Left colon (tissue), 2 donors: ENCODE results near the gene TSPAN9. TPM values are rescaled to one million over a fixed set of nuclear protein-coding genes. Genes with fewer than 3 reads are reported as not detected.

ENCODE experiments used
- ATAC-seq: fragments of 200-7000 bp; cut with Tn5 transposase; one replicate; pipeline ENCODE4 v1.9.1; 2020; ENCODE audit warnings: mild to moderate bottlenecking, moderate library complexity
- DNase-seq, 2 donors: peaks; one replicate each; pipeline ENCODE4 v3.0.0-alpha.2; 2020
- intact Hi-C, 2 donors: fragments of 100-400 bp; cut with DNase I in 1 of 2; cut with micrococcal nuclease in 1 of 2; formaldehyde crosslinking; loops; one replicate each; pipeline versions ENCODE4 v1.11.2 to v1.14.0; 2022; cut with DNase I, micrococcal nuclease
- long read RNA-seq: library from polyadenylated mRNA; unstranded; transcript quantifications from one replicate; pipeline ENCODE4 v2.0.0, GENCODE V29; 2021
- total RNA-seq, 2 donors: library from RNA; stranded (reverse); fragmentation: NEBNext Ultra II Directional; extraction: Animal tissue kit (Norgen Biotek cat#: 25700); gene quantifications; one replicate each; pipeline ENCODE4 v1.2.1, GENCODE V29; 2021
- donor health status: DM: no; HTN: no; CAD: no.
- donor health status: DM: yes; HTN: yes; CAD: no.

Gene TSPAN9, protein sequence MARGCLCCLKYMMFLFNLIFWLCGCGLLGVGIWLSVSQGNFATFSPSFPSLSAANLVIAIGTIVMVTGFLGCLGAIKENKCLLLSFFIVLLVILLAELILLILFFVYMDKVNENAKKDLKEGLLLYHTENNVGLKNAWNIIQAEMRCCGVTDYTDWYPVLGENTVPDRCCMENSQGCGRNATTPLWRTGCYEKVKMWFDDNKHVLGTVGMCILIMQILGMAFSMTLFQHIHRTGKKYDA
- 1 to 10 TPM; 7.1 to 9.6 TPM for total RNA-seq
- long read RNA-seq, partial matches to known transcripts = 0 of 3 reads
- long read RNA-seq, other reads (novel, unspliced or antisense) = 2 of 3 reads

DNA sequence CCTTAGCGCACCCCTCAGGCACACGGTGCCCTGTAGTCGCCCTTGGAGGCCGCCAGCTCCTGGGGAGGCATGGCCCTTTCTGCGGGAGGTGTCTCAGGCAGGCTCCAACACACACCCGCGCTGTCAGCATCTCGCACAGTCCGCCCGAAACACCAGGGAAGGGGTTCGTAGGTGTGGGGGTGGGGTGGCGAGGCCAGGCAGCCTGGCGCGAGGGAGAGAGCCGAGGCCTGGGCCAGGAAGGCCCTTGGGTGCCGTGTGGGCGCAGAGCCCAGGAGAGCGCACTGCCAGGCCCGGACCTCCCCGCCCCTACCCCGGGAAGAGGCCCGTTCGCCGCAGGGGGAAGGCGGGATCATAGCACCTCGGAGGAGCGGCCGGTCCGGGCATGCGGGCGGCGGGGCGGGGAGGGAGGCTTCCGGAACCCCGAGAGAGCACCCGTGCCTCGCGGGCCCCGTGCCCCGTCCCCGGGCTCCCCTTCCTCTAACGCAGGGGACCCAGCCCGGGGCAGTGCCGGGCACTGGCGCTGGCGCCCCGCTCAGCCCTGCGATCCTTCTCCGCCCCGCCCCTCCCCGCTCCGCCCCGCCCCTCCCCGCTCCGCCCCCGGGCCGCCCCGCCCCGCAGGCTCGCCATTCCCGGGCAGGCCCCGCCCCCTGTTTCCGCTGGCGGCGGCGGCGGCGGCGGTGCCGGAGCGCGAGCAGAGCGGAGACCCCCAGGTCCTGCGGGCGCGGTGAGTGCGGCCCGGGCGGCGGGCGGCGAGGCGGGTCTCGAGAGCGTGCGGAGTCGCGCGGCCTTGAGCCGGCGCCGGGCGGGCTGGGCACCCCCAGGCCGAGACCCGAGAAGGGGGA, at the start of gene TSPAN9:
Gene TSPAN9, plus strand, starts transcription at position 650 of the 842 bp plus-strand sequence. CDS start 123,815 bp downstream, outside the sequence.
- DNase-seq (peak; percentile 65 to 72), ATAC-seq (peak; percentile 90)
- intact Hi-C loops = loop anchor here (10.0 kb wide), 1 partner anchor 198 kb away; no protein-coding TSS in a partner anchor

DNA sequence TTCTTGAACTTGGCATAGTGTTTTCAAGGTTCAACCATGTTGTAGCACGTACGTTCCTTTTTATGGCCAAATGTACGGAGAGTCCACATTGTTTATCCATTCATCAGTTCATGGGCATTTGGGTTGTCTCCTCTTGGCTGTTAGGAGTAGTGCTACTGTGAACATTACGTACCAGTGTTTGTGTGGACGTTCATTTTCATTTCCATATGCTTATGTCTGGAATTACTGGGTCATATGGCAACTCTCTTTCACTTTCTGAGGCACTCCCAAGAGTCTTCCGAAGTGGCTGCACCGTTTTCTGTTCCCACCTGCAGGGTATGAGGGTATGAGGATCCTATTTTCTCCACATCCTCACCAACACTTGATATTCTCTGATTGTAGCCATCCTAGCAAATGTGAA, 49.1 kb upstream of the TSPAN9 start:
- intact Hi-C loops = no loop called here
- ATAC-seq = no peak
- no peak for DNase-seq

DNA sequence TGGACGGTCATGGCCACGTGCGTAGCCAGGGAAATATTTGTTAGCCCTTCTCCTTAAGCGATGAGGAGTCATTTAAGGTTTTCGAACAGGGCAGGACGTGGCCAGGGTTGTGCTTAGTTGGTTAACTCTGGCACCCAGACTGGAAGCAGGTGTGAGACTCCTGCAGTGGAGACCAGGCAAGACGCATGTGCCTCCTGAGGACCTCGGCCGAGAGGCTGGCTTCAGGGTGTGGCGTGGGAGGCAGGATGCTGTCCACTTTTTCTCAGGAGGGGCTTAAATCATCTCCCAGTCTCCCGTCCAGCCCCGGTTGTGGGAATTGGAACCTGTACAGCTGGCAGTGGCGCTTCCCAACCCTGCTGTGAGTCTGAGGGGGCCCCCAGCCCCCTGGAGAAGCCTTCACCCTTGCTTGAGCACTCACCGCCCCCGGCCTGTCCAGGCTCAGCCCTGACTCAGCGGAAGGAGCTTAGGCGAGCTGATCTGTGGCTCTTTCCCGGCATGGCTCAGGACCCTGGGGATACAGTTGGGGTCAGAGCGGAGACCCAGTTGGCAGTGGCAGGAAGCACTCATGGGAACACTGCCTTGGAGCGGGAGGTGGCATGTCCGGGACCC, 46.3 kb upstream of the TSPAN9 start:
- intact Hi-C loops = loop anchor here in 1 of 2 donors (10.0 kb wide), 1 partner anchor 166 kb away; no protein-coding TSS in a partner anchor
- DNase-seq = no peak
- no peak for ATAC-seq

DNA sequence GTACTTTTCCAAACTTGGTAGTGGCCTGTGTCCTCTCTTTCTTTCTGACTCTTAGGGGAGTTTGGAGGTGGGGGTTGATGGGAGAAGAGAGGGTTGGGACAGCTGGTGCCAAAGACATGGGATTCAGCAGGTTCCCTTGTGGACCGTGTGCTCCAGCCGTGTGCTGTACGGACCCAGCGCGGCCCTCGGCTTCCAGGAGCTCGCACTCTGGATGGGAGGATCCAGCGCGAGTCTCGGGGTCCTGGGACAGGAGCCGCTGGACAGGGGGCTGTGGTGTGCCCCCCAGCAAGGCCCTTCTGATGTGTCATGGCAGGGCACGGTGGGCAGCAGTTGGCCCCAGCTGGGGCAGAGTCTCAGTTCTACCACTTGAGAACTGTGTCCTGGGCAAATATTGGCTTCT, 45.0 kb upstream of the TSPAN9 start:
- DNase-seq = no peak
- intact Hi-C loops = loop anchor here in 1 of 2 donors (10.0 kb wide), 1 partner anchor 167 kb away; no protein-coding TSS in a partner anchor
- no peak for ATAC-seq

DNA sequence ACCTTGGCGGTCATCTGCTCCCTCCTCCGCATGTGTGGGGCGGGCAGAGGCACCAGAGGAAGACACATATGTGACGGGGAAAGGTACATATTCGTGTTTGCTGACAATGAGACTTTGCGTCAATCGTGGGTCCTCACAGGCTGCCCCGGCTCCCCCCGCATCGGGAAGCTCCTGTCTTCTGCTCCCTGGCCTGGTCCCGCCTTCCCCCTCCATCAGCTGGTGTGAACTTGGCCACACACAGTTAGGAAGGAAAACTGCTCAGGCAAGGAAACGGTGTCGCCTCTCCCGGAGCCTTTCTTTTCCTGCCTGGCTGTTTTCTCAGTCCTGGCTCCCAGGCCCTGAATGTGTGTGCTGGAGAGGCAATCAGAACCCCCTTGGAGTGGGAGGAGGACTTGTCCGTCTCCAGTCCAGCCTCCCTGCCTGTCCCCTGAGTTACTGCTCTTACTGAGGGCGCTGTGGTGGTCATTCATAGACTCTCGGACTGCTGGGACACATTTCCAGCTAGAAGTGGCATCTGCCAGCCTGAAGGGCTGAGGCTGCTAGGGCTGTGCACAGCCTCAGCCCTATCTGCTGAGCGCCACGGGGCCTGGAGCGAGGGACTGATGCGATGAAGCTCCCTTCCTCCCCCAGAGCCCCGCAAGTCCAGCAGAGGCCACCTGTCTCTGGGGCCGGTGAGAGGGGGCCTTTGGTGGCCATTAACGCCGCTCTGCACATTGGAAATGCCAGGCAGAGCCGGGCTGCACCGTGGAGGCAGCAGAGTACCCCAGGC, 44.2 kb upstream of the TSPAN9 start:
- intact Hi-C loops = loop anchor here in 1 of 2 donors (10.0 kb wide), 1 partner anchor 168 kb away; no protein-coding TSS in a partner anchor
- no peak for ATAC-seq
- no peak for DNase-seq

DNA sequence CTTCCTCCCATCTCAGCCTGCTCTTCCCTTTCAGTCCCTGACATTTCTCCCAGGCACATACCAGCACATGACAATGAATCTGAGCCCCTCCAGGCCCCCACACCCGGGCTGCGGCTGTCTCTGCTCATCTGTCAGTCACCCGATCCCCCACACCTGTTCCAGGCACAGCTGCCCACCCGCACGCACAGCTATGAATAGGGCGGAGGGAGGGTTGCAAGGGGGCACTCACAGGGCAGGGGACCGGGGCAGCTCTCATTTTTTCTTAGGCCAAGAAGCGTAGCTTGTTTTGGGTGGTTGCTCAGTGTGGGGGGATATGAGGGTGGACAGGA, 43.7 kb upstream of the TSPAN9 start:
- ATAC-seq (no peak), DNase-seq (no peak)
- intact Hi-C loops = loop anchor here in 1 of 2 donors (10.0 kb wide), 1 partner anchor 169 kb away; no protein-coding TSS in a partner anchor

DNA sequence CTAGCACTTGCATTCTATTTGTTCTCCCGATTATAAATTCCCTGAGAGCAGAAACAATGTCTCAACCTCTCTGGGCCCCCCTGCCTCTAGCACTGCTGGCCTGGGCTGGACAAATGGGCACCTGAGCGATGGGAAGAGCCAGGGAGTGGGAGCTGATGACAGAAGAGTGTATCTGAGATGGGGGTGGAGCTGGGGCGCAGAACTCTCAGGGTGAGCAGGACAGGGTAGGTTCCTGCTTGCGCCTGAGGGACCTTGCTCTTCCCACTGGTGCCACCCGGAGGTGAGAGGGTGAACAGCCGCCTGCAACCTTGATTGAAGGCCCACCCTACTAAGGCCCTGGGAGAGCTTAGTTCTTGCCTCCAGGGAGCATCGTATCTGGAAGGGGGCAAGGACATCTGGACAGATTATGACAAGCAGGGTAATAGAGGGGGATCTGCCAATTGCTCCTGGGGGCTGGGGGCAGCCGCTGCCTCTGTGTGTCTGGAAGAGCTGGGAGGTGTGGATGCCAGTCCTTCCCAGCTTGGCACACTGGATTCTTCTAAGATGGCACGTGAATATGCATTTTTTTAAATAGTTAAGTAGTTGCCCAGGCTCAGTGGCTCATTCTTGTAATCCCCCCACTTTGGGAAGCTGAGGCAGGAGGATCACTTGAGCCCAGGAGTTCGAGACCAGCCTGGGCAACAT, 43.0 kb upstream of the TSPAN9 start:
- intact Hi-C loops = loop anchor here in 1 of 2 donors (10.0 kb wide), 1 partner anchor 169 kb away; no protein-coding TSS in a partner anchor
- peak; percentile 46 to 64 for DNase-seq
- peak; percentile 92 for ATAC-seq

DNA sequence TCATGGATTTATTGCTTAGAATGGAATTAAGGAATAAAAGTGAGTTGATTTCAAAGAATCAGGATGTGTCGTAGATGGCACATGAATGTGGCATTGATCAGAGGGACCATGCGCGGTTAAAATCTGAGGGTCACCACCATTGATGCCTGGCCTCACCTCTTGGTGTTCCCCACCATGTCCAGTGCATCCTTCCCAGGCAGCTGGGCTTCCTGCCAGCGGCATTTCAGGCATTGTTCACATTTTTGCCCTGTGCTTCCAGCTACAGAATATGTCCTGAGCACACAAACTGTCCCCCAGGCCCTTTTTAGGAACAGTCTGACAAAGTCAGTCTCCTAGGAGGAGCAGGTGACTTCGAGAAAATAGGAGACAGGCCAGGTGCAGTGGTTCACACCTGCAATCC, 42.0 kb upstream of the TSPAN9 start:
- ATAC-seq (no peak), DNase-seq (no peak)
- intact Hi-C loops = loop anchor here in 1 of 2 donors (10.0 kb wide), 1 partner anchor 170 kb away; no protein-coding TSS in a partner anchor

DNA sequence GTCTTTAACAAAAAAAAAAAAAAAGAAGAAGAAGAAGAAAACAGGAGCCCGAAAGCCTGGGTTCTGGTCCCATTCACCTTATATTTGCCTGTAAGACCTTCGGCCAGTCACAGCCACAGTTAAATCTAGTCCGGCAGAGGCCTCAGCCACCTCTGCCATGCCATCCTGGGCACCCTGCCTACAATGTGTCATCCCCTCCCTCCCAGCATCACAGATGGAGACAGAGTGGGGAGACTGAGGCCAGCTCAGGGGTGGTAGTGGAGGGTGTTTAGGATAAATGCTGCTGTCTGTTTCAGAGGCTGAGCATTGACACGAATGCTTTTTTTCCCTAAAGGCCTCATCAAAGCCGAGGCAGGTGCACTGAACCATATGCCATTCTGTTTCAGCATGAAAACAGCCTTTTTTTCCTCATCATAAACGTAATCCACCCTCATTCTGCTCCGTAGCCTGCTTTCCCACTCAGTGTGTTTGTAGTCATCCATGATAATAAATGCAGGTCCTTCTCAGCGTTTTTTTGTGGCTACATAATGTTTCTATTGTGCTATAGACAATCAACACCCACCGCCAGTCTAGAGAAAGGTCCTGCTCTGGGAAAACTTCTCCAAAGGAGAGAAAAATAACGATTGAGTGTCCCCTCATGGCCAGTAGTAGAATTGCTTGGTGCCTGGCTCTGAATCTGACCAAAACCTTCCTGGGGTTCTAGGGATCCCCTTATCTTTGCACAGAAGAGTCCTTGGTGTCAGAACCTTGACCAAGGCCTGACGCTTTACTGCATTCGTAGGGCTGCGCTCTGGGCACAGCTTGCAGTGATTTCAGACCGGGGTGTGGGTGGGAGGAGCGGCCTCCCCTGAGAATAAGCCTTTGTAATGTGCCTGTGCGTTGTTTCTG, 41.1 kb upstream of the TSPAN9 start:
- DNase-seq = no peak
- intact Hi-C loops = loop anchor here in 1 of 2 donors (10.0 kb wide), 1 partner anchor 171 kb away; no protein-coding TSS in a partner anchor
- ATAC-seq = no peak

DNA sequence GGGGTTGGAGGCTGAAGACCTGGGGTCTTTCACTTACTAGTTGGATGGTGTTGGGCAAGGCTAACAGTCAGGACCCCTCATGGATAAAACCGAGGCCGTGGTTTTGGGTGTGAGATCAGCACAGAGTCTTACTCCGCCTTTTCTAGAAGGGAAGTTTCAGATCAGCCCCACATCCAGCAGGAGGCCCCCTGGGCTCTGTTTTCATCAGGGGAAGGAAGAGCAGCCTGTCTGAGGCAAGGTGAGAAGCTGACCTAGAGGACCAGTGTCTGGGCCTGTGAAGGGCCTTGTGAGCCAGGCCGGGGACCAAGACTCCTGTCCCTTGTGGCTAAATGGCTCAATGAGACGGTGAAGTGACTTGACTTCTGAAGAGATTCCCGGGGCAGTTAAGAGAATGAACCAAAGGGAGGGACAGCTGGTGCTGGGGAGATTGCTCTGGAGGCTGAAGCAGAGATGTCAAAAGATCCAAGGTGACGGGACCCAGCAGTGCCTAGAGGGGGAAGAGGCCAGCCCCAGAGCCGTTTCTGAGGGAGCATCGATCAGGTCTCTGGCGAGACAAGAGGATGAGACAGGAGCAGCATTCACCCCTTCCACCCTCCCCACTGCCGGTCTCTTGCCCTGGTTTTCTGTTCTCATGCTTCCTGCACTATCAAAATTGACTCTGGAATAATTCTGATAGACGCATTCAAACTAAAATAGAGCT, 40.1 kb upstream of the TSPAN9 start:
- intact Hi-C loops = loop anchor here in 1 of 2 donors (10.0 kb wide), 1 partner anchor 172 kb away; no protein-coding TSS in a partner anchor
- ATAC-seq = no peak
- no peak for DNase-seq

DNA sequence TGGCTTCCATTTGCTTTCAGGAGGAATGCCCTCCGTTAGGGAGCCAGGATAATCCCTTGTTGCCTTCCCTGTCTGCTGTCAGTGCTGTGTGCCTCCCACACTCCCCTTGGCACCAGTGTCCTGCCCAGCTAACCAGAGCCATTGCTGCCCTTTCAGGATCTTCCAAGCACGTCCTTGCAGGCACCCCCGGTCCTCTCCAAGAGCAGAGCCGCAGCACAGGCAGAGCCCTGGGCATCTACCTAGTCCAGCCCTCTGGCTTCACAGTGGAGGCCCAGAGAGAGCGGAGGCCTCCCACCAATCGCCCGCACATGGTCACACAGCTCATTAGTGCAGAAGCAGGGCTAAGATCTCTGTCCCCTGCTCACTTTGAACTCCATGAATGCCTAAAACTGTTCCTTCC, 39.0 kb upstream of the TSPAN9 start:
- DNase-seq (no peak), ATAC-seq (no peak)
- intact Hi-C loops = loop anchor here in 1 of 2 donors (10.0 kb wide), 1 partner anchor 173 kb away; no protein-coding TSS in a partner anchor

DNA sequence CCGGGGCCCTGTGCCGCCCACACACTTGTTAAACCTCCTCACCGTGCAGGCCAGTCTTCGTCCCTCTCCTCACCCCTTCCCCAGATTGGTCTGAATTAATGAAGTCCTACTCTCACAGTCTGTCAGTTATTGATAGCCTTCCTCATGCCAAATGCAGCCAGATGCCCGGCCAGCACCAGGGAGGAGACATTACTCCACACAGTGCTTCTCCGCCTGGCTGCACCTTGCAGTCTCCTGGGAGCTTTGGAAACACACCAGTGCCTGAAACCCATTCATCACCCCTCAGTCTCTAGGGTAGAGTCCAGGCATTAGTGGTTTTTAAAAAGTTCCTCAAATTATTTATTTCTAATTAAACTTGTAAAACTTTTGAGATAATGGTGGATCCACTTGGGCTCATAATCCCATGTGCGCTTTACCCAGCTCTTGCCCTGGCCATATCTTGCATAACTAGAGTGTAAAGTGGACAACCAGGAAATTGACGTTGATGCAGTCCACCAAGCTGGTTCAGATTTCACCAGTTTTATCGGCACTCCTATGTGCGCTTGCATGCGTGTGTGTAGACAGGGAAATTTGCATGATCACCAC, 38.2 kb upstream of the TSPAN9 start:
- ATAC-seq = no peak
- no peak for DNase-seq
- intact Hi-C loops = loop anchor here in 1 of 2 donors (10.0 kb wide), 1 partner anchor 174 kb away; no protein-coding TSS in a partner anchor

DNA sequence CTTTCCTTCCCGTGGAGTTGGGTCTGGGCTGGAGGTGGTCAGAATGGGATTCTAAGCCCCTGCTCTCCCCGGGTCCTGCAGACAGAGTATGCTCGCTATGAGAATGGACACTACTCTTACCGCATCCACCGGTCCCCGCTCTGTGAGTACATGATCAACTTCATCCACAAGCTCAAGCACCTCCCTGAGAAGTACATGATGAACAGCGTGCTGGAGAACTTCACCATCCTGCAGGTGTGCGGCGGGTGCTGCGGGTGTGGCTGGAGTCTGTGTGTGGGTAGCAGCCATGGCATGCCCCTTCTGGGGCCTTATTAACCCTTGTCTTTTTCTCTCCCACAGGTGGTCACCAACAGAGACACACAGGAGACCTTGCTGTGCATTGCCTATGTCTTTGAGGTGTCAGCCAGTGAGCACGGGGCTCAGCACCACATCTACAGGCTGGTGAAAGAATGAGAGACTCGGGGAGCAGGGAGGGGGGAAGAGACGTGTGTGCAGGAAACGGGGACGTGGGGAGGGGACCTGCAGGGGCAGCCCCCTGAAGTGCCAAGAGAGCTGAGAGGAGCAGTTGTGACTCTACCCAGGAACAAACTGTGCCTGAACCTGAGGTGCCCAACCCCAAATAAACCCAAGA, 37.0 kb upstream of the TSPAN9 start:
- DNase-seq (no peak), ATAC-seq (no peak)
- intact Hi-C loops = no loop called here

DNA sequence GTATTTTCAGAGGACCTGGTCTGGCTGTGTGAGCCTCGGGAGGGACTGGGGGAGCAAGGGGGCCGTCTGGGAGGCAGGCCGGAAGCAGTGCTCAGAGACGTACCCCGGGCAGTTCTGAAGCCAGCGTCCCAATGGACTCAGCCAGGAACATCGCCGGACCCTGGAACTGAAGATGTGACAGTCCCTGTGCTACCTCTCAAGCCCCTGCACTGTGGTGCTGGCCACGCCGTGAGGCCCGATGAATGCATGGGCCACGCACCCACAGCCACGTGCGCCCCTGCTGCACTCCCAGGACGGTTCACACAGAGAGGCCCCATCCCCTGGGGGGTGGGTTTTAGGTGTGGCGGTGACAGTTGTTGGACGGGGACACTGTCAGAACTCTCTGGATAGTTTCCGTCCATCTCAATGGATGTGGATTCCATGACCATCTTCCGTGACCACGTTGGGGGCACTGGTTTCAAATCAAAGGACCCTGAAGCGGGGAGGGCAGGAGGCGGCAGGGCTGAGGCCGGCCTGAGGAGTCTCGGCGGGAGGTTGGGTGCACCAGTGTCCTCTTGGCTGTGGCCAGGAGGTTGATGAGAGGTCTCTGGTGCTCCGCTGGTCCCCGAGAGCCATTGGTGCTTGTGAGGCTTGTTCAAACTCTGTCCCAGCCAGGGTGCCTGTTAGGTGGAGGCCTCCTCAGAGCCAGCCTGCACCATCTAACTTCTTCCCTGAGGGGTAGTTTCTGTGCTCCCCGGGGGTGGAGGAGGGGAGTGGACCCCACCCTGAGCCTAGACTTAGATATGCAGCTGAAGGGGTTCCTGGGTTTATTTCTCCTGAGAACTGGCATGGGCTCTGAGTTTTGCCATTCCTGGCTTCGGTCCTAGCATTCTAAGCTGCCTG, 36.3 kb upstream of the TSPAN9 start:
- intact Hi-C loops = no loop called here
- no peak for DNase-seq
- peak; percentile 3 for ATAC-seq
